DOHH2 (cell line): ENCODE results near the gene ZBTB7A.
A peak's percentile ranks its signal among the peaks of the same experiment; 100 is the strongest.

Source experiments
- H3F3A ChIP-seq: fragments of 200-600 bp; sonication (generic), shearing (Covaris generic); 2 replicates; pipeline ENCODE4 v1.6.0; 2016; ENCODE audit warnings: antibody characterized with exemption, mild to moderate bottlenecking; ENCODE audit not compliant: control insufficient read depth, insufficient read depth
- H3K27ac ChIP-seq: fragments of 200-600 bp; sonication (generic); 2 replicates; pipeline ENCODE4 v1.5.1; 2014; ENCODE audit warnings: low read depth, mild to moderate bottlenecking, low read length, moderate library complexity
- H3K27me3 ChIP-seq: fragments of 200-600 bp; sonication (generic); 2 replicates; pipeline ENCODE4 v1.6.1; 2014; ENCODE audit warnings: mild to moderate bottlenecking, low read length, mixed read lengths; ENCODE audit not compliant: control insufficient read depth
- H3K36me3 ChIP-seq: fragments of 200-600 bp; sonication (generic); 2 replicates; pipeline ENCODE4 v1.6.1; 2014; ENCODE audit warnings: mild to moderate bottlenecking, low read length, moderate library complexity, mixed read lengths; ENCODE audit not compliant: control insufficient read depth
- H3K4me1 ChIP-seq: fragments of 200-600 bp; sonication (generic); 2 replicates; pipeline ENCODE4 v1.6.1; 2014; ENCODE audit warnings: mild to moderate bottlenecking, low read length, mixed read lengths; ENCODE audit not compliant: control insufficient read depth
- H3K4me2 ChIP-seq: fragments of 200-600 bp; sonication (generic); 2 replicates; pipeline ENCODE4 v1.6.0; 2014; ENCODE audit warnings: mild to moderate bottlenecking, low read length, moderate library complexity
- H3K4me3 ChIP-seq: fragments of 200-600 bp; sonication (generic); 2 replicates; pipeline ENCODE4 v1.5.1; 2014; ENCODE audit warnings: mild to moderate bottlenecking, low read length, mixed read lengths
- H3K79me2 ChIP-seq: fragments of 200-600 bp; sonication (generic); 2 replicates; pipeline ENCODE4 v1.6.1; 2014; ENCODE audit warnings: mild to moderate bottlenecking, low read length, mixed read lengths; ENCODE audit not compliant: control insufficient read depth
- H3K9me2 ChIP-seq: fragments of 200-600 bp; sonication (generic); replicated peaks from 2 replicates; pipeline ENCODE4 v1.6.1; 2014; ENCODE audit warnings: mild to moderate bottlenecking, low read length, mixed read lengths; ENCODE audit not compliant: control insufficient read depth
- H3K9me3 ChIP-seq: fragments of 200-600 bp; sonication (generic); 2 replicates; pipeline ENCODE4 v1.6.1; 2014; ENCODE audit warnings: antibody characterized with exemption, low read length, mixed read lengths; ENCODE audit not compliant: control insufficient read depth, insufficient read depth
- H4K20me1 ChIP-seq: fragments of 200-600 bp; sonication (generic); 2 replicates; pipeline ENCODE4 v1.6.0; 2014; ENCODE audit warnings: low read depth, mild to moderate bottlenecking, antibody characterized with exemption, low read length, moderate library complexity; ENCODE audit not compliant: control insufficient read depth, insufficient read depth
- EZH2phosphoT487 ChIP-seq: fragments of 200-600 bp; sonication (generic); IDR thresholded peaks from 2 replicates; pipeline ENCODE4 v1.6.1; 2017; ENCODE audit warnings: borderline replicate concordance, mild to moderate bottlenecking, antibody characterized with exemption, low read length, moderate library complexity, mixed read lengths
- TF ChIP-seq, protein P1 (sequence below): fragments of 200-600 bp; sonication (generic); IDR thresholded peaks from one replicate; pipeline ENCODE4 v1.5.1; 2014; ENCODE audit warnings: antibody characterized with exemption, mild to moderate bottlenecking, low read depth, low read length; ENCODE audit not compliant: poor library complexity, severe bottlenecking

Gene ZBTB7A

DNA sequence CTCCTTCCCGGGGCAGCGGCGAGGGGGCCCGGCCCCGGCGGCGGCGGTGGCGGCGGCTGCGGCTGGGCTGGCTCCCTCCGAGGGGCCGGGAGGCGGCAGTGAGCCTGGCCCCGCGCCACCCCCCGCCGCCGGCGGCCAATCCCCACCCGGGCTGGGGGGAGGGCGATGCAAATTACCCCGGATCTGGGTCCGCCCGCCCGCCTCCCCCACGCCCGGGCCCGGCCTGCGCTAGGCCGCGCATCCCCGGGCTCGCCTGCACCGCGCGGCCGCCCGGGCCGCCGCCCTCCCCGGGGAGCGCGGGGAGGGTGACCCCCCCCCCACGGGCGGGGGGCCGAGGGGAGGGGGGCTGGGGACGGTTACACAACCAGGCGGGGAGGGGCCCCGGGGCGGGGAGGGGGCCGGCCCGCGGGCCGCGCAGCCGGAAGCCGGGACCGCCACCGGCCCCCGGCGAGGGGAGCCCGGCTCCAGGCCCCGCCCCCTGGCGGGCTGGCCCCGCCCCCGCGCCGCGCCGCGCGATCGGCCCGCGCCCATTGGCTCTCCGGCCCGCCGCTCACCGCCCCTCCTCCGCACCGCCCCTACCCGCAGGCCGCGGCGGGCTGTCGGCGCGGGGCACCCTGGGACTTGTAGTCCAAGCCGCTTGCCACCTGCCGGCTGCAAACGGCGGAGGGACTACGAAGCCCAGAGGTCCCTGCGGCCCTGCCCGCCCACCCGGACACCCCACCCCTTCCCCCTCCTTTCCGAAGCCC is 1.1 kb downstream of the ZBTB7A start:
- Histone ChIP-seq H4K20me1 (peaks cover 37% of the 10 kb centered on the region), H3K27me3 (no peaks in the 10 kb centered on the region), H3K9me3 (no peaks in the 10 kb centered on the region), H3K9me2 (no peaks in the 10 kb centered on the region), H3K4me3 (peak overlapping the region; percentile 86), H3K79me2 (peaks cover 52% of the 10 kb centered on the region), H3K4me1 (peaks cover 54% of the 10 kb centered on the region), H3K27ac (no peak overlapping the region), H3K36me3 (peaks cover 47% of the 10 kb centered on the region), H3K4me2 (no peak overlapping the region), H3F3A (peaks cover 8% of the 10 kb centered on the region)
- no peak for TF ChIP-seq EZH2phosphoT487
- TF ChIP-seq, protein P1, sequence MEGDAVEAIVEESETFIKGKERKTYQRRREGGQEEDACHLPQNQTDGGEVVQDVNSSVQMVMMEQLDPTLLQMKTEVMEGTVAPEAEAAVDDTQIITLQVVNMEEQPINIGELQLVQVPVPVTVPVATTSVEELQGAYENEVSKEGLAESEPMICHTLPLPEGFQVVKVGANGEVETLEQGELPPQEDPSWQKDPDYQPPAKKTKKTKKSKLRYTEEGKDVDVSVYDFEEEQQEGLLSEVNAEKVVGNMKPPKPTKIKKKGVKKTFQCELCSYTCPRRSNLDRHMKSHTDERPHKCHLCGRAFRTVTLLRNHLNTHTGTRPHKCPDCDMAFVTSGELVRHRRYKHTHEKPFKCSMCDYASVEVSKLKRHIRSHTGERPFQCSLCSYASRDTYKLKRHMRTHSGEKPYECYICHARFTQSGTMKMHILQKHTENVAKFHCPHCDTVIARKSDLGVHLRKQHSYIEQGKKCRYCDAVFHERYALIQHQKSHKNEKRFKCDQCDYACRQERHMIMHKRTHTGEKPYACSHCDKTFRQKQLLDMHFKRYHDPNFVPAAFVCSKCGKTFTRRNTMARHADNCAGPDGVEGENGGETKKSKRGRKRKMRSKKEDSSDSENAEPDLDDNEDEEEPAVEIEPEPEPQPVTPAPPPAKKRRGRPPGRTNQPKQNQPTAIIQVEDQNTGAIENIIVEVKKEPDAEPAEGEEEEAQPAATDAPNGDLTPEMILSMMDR = no peak

DNA sequence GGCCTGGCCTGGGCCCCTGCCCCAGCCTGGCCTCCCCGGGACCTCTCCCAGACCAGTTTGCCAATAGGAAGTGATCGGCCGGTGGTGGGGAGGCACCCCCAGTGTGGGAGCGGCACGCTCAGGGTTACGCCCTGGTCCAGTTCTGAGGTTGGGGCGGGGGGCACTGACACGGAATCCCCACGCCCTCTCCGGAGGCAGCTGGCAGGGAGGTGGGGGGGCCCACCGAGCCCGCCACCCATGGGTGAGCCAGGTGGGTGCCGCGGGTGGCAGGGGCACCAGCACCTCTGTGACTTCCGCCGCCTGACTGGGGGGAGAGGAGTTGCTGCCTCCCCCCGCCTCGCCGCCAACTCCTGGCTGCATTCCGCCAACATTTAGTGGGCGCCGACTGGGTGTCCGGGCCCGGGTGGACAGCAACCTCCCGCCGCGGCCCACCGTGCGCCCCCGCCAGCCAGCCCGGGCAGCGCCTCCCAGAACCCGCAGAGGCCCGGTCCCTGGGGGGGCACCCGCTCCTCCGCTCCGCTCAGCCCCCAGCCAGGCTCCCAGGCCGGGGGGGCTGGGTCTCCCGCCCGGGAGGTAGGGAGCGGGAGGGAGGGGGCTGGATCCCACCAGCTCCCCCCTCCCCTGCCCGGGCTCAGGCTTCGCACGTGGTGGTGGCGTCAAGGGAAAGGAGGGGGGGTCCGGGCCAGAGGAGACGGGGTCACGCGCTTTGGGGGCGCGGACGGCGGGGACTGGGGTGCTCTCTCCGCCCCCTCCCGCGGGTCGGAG is 2.0 kb downstream of the ZBTB7A start:
- Histone ChIP-seq H3K4me1 (peaks cover 60% of the 10 kb centered on the region), H3K27ac (peak overlapping the region; percentile 67), H4K20me1 (peaks cover 43% of the 10 kb centered on the region), H3K9me3 (no peaks in the 10 kb centered on the region), H3K4me2 (peak overlapping the region; percentile 67), H3K79me2 (peaks cover 61% of the 10 kb centered on the region), H3K4me3 (peak overlapping the region; percentile 79), H3K9me2 (no peaks in the 10 kb centered on the region), H3K27me3 (no peaks in the 10 kb centered on the region), H3F3A (peaks cover 8% of the 10 kb centered on the region), H3K36me3 (peaks cover 53% of the 10 kb centered on the region)
- TF ChIP-seq, protein P1 = no peak
- no peak for TF ChIP-seq EZH2phosphoT487

DNA sequence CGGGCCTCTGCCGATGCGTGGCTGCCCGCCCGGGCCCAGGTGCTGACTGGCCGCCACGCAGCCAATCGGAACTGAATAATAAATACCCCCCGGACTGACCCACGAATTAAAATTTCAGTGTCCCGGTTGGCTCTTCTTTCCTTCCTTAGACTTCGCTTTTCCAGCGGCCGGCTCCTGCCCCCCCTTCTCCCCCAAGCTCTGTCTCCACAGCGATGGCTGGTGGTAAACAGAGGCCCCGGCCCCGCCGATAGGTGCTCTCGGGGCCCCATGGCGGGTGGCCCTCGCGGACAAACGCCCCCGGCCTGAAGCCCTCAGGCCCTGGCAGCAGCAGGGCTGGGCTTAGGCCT is 2.6 kb downstream of the ZBTB7A start:
- Histone ChIP-seq H3K27me3 (no peaks in the 10 kb centered on the region), H3K4me1 (peaks cover 55% of the 10 kb centered on the region)

More for the DNA sequence above, 2.6 kb downstream of the ZBTB7A start:
- Histone ChIP-seq H3F3A (peaks cover 7% of the 10 kb centered on the region), H3K79me2 (peaks cover 66% of the 10 kb centered on the region), H4K20me1 (peaks cover 43% of the 10 kb centered on the region), H3K4me2 (peak overlapping the region; percentile 67), H3K9me3 (no peaks in the 10 kb centered on the region), H3K36me3 (peaks cover 53% of the 10 kb centered on the region), H3K9me2 (no peaks in the 10 kb centered on the region), H3K4me3 (peak overlapping the region; percentile 79), H3K27ac (peak overlapping the region; percentile 67)
- TF ChIP-seq, protein P1 = no peak
- no peak for TF ChIP-seq EZH2phosphoT487
